ENCODE measurements around the gene SMIM1. TPM values are rescaled to one million over a fixed set of nuclear protein-coding genes. Genes with fewer than 3 reads are reported as not detected.
A peak's percentile ranks its signal among the peaks of the same experiment; 100 is the strongest.

SMIM1 gene
- total RNA-seq, 1 donor from 2014 or later, result 10.8 TPM

DNA sequence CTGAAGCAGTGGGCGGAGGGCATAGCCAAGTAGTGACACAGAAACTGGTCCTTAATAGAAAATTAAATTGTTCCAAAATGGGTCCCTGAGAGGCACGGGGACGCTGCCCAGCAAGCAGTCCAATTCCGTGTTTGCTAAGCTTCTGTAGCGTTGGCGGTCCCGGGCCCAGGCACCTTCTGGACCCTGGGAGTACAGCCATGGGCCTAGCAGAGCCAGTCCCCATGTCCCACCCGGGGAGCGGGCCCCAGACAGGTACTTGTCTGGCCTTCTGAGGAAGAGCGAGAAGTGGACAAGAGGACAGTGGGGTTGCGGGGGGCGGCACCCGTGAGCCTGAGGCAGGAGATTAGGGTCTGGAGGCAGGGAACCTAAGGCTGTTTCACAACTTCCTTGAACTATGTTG lies 31.8 kb upstream of the SMIM1 start:
- H3K4me3 Mint-ChIP-seq (ENCODE audit: low read depth), result no peak overlapping the region
- TF ChIP-seq, protein P1, sequence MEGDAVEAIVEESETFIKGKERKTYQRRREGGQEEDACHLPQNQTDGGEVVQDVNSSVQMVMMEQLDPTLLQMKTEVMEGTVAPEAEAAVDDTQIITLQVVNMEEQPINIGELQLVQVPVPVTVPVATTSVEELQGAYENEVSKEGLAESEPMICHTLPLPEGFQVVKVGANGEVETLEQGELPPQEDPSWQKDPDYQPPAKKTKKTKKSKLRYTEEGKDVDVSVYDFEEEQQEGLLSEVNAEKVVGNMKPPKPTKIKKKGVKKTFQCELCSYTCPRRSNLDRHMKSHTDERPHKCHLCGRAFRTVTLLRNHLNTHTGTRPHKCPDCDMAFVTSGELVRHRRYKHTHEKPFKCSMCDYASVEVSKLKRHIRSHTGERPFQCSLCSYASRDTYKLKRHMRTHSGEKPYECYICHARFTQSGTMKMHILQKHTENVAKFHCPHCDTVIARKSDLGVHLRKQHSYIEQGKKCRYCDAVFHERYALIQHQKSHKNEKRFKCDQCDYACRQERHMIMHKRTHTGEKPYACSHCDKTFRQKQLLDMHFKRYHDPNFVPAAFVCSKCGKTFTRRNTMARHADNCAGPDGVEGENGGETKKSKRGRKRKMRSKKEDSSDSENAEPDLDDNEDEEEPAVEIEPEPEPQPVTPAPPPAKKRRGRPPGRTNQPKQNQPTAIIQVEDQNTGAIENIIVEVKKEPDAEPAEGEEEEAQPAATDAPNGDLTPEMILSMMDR (IDR thresholded peaks at IDR 0.05; ENCODE audit: unreplicated experiment), result no peak
- no peak for DNase-seq (ENCODE audit: low spot score, unreplicated experiment)
- H3K9me3 Mint-ChIP-seq (ENCODE audit: low read depth), result no peaks in the 10 kb centered on the region
- H3K4me1 Mint-ChIP-seq (ENCODE audit: low read depth), result peaks cover 9% of the 10 kb centered on the region
- no peak overlapping the region for H3K27ac Mint-ChIP-seq
- peaks cover 16% of the 10 kb centered on the region for H3K36me3 Mint-ChIP-seq (ENCODE audit: insufficient read depth)
- no peaks in the 10 kb centered on the region for H3K27me3 Mint-ChIP-seq

DNA sequence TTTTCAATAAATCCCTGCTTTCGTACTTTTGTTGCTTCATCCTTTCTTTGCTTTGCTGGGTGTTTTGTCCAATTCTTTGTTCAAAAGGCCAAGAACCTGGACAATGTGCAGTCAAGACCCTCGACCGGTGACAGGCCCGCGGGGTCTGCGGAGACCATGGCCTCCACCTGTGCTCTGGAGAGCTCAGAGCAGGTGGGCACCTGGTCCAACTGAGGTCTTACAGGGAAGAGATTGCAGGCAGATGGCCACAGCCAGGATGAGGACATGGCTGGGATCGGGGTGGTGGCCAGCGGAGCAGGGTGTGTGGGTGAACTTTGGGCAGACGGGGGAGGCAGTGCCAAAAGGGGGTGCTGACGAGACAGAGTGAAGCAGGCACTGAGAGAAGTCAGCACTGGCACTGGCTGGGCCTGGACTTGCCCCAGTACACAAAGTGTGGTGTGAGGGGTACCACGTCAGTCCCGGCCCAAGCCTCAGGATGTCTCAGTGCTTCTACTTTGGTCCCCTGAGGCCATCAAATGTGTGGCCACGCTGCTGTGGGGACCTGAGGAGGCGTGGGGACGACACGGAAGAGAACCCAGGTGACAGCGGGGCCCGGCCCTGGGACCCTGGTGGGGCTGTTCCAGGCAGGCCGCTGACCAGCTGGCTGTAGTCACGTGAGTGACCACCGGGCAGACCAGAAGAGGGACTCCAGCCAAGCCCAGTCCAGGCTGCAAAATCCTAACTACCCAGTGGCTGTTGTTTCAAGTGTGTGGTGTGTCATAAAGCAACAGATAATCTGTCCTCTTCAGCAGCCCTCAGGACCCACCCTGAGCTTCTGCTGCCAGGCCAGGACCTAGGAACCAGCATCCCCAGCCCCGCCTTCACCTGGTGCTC lies 30.7 kb upstream of the SMIM1 start:
- Mint-ChIP-seq H3K4me3 (ENCODE audit: low read depth) (no peak overlapping the region), H3K27me3 (no peaks in the 10 kb centered on the region), H3K4me1 (ENCODE audit: low read depth) (peaks cover 16% of the 10 kb centered on the region), H3K9me3 (ENCODE audit: low read depth) (no peaks in the 10 kb centered on the region), H3K36me3 (ENCODE audit: insufficient read depth) (peaks cover 16% of the 10 kb centered on the region), H3K27ac (peak overlapping the region; percentile 22)
- TF ChIP-seq, protein P1 (IDR thresholded peaks at IDR 0.05; ENCODE audit: unreplicated experiment), result no peak
- no peak for DNase-seq (ENCODE audit: low spot score, unreplicated experiment)

- no peak overlapping the region for H3K27ac Mint-ChIP-seq
- peaks cover 13% of the 10 kb centered on the region for H3K36me3 Mint-ChIP-seq (ENCODE audit: insufficient read depth)
- no peaks in the 10 kb centered on the region for H3K27me3 Mint-ChIP-seq
- no peaks in the 10 kb centered on the region for H3K9me3 Mint-ChIP-seq (ENCODE audit: low read depth)
- peaks cover 16% of the 10 kb centered on the region for H3K4me1 Mint-ChIP-seq (ENCODE audit: low read depth)
- no peak for DNase-seq (ENCODE audit: low spot score, unreplicated experiment)
- H3K4me3 Mint-ChIP-seq (ENCODE audit: low read depth), result no peak overlapping the region
- TF ChIP-seq, protein P1 (IDR thresholded peaks at IDR 0.05; ENCODE audit: unreplicated experiment), result no peak
These were observed 29.9 kb upstream of the SMIM1 start for GRCh38 chr1:3742439-3743298.

DNA sequence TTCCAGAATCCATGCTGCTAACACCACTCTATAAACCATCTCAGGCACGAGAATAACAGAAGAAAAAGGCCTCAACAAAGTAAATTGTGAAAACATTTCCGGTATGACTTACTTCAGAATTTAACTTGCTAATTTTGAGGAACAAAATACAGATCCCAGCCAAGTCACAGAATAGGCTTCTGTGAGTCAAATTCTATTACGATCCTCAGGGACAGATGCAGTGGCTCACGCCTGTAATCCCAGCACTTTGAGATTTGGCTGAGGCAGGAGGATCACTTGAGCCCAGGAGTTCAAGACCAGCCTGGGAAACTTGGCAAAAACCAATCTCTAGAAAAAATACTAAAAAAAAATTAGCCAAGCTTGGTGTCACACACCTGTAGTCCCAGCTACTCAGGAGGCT lies 29.1 kb upstream of the SMIM1 start:
- H3K36me3 Mint-ChIP-seq (ENCODE audit: insufficient read depth), result peaks cover 8% of the 10 kb centered on the region
- H3K27ac Mint-ChIP-seq, result no peak overlapping the region
- TF ChIP-seq, protein P1 (IDR thresholded peaks at IDR 0.05; ENCODE audit: unreplicated experiment), result no peak
- no peak overlapping the region for H3K4me3 Mint-ChIP-seq (ENCODE audit: low read depth)
- no peaks in the 10 kb centered on the region for H3K9me3 Mint-ChIP-seq (ENCODE audit: low read depth)
- H3K4me1 Mint-ChIP-seq (ENCODE audit: low read depth), result peaks cover 16% of the 10 kb centered on the region
- H3K27me3 Mint-ChIP-seq, result no peaks in the 10 kb centered on the region
- no peak for DNase-seq (ENCODE audit: low spot score, unreplicated experiment)

DNA sequence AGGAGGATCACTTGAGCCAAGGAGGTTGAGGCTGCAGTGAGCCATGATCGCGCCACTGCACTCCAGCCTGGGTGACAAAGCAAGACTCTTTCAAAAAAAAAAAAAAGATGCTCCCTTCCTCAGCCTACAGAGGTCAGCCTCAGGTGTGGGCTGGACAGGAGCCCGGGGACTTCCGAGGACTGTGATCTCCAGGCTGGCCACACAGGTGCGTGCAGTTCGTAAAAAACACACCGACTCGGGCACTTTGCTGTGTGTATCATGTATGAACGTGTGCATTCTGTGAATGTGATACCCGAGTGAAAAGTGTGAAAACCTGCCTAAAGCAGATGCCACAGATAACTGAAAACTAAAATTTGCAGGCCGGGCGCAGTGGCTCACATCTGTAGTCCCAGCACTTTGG lies 28.7 kb upstream of the SMIM1 start:
- Mint-ChIP-seq H3K27ac (no peak overlapping the region), H3K36me3 (ENCODE audit: insufficient read depth) (peaks cover 8% of the 10 kb centered on the region), H3K9me3 (ENCODE audit: low read depth) (no peaks in the 10 kb centered on the region), H3K4me1 (ENCODE audit: low read depth) (peaks cover 16% of the 10 kb centered on the region), H3K4me3 (ENCODE audit: low read depth) (peak overlapping the region; percentile 16), H3K27me3 (no peaks in the 10 kb centered on the region)
- TF ChIP-seq, protein P1 (IDR thresholded peaks at IDR 0.05; ENCODE audit: unreplicated experiment), result no peak
- DNase-seq (ENCODE audit: low spot score, unreplicated experiment), result no peak

Data from progenitor cell of endocrine pancreas (in vitro differentiated cells).